Measurements from ENCODE around the gene KRTAP19-2. TPM values are rescaled to one million over a fixed set of nuclear protein-coding genes. Genes with fewer than 3 reads are reported as not detected.

The KRTAP19-2 gene
- total RNA-seq, 4 donors from 2014 or later, result not detected

DNA sequence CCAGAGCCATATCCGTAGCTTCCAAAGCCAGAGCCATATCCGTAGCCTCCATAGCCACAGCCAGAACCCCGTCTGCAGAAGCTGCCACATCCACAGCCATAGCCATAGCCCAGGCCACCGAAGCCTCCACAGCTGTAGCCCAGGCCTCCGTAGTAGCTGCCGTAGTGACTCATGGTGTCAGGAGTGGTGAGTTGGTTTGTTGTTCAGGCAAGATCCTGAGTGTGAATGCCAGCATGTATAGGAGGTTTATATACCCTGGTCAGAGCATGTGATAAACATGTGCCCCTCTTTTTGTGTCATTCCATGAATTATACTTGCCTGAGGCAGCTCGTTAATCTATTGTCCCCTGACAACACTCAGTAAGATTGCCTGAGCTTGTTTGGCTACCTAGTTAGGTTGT, 7.1 kb downstream of the KRTAP19-2 start, which contains the start of gene KRTAP19-1:
KRTAP19-1 (minus strand) TSS at position 223 of the 400 bp plus-strand sequence; CDS start at position 173, 50 bp downstream.
- TF ChIP-seq POLR2AphosphoS5 (IDR thresholded peaks at IDR 0.05) (no peak), EP300 (IDR thresholded peaks at IDR 0.05) (no peak), CTCF (IDR thresholded peaks at IDR 0.05) (no peak), POLR2A (IDR thresholded peaks at IDR 0.05; ENCODE audit: low read depth) (no peak)
- no peak for DNase-seq (ENCODE audit: extremely low spot score)

DNA sequence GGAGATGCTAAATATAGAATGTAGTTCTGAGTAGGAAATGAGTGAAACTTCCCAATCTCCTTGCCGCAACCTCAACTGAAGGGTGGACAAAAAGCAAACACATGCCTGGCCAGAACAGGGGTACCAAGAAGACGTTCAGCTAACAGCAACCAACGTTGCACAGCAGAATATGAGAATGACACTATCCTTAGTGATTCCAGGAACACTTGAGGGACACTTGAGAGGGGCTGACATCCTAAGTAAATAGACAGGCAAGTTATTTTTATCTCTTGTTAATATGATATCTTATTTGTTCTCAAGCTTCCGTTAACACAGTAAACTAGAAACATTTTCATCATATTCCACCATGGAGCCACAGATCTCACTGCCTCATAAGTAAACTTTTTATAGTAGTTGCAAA, 8.0 kb downstream of the KRTAP19-2 start:
- intact Hi-C loops (cut with DNase I), result no loop called here
- Histone ChIP-seq H3K36me3 (no peaks in the 10 kb centered on the region), H3K4me3 (no peak overlapping the region), H3K4me1 (peaks cover 0 to 3% (median 0%) of the 10 kb centered on the region in 4 donors), H3K27ac (replicated peaks in 1 of 4) (no peak overlapping the region), H3K27me3 (no peaks in the 10 kb centered on the region), H3K9me3 (no peaks in the 10 kb centered on the region)
- TF ChIP-seq CTCF (IDR thresholded peaks at IDR 0.05), result no peak
- no peak for TF ChIP-seq EP300 (IDR thresholded peaks at IDR 0.05)
- no peak for TF ChIP-seq POLR2A (IDR thresholded peaks at IDR 0.05; ENCODE audit: low read depth)
- 64% methylated on average over 4 of the region's 4 CpGs for WGBS
- DNase-seq (ENCODE audit: extremely low spot score), result no peak

More for the DNA sequence above, 7.1 kb downstream of the KRTAP19-2 start, which contains the start of gene KRTAP19-1:
- no peak within 1 kb of the TSS for H3K4me3 ChIP-seq
- WGBS, result 91% methylated on average over 7 of the region's 7 CpGs
- no peaks in the 10 kb centered on the region for H3K27me3 ChIP-seq
- no peak within 1 kb of the TSS for H3K27ac ChIP-seq (replicated peaks in 1 of 4)
- no peaks in the 10 kb centered on the region for H3K9me3 ChIP-seq
- H3K4me1 ChIP-seq, result peaks cover 0 to 3% (median 0%) of the 10 kb centered on the region in 4 donors
- H3K36me3 ChIP-seq, result no peaks in the 10 kb centered on the region
- intact Hi-C loops (cut with DNase I), result no loop called here

GRCh38 chr21:30478004-30478403, 9.2 kb downstream of the KRTAP19-2 start:
- no peak overlapping the region for H3K27ac ChIP-seq (replicated peaks in 1 of 4)
- H3K36me3 ChIP-seq, result no peaks in the 10 kb centered on the region
- no peaks in the 10 kb centered on the region for H3K27me3 ChIP-seq
- DNase-seq (ENCODE audit: extremely low spot score), result no peak
- intact Hi-C loops (cut with DNase I), result no loop called here
- WGBS, result 40% methylated on average over 3 of the region's 3 CpGs
- H3K9me3 ChIP-seq, result no peaks in the 10 kb centered on the region
- TF ChIP-seq CTCF (IDR thresholded peaks at IDR 0.05) (no peak), POLR2AphosphoS5 (IDR thresholded peaks at IDR 0.05) (no peak), POLR2A (IDR thresholded peaks at IDR 0.05; ENCODE audit: low read depth) (no peak), EP300 (IDR thresholded peaks at IDR 0.05) (no peak)
- H3K4me3 ChIP-seq, result no peak overlapping the region
- peaks cover 0 to 3% (median 0%) of the 10 kb centered on the region in 4 donors for H3K4me1 ChIP-seq

- H3K4me3 ChIP-seq, result no peak overlapping the region
- intact Hi-C loops (cut with DNase I), result no loop called here
- no peak overlapping the region for H3K27ac ChIP-seq (replicated peaks in 1 of 4)
- no peaks in the 10 kb centered on the region for H3K9me3 ChIP-seq
- no peaks in the 10 kb centered on the region for H3K36me3 ChIP-seq
- no peak for TF ChIP-seq POLR2AphosphoS5 (IDR thresholded peaks at IDR 0.05)
- no peak for TF ChIP-seq POLR2A (IDR thresholded peaks at IDR 0.05; ENCODE audit: low read depth)
- no peak for TF ChIP-seq EP300 (IDR thresholded peaks at IDR 0.05)
- no peak for TF ChIP-seq CTCF (IDR thresholded peaks at IDR 0.05)
- 46% methylated on average over 6 of the region's 6 CpGs for WGBS
- no peaks in the 10 kb centered on the region for H3K27me3 ChIP-seq
- no peaks in the 10 kb centered on the region for H3K4me1 ChIP-seq
- DNase-seq (ENCODE audit: extremely low spot score), result no peak
Observed at GRCh38 chr21:30468900-30469714, 18.1 kb downstream of the KRTAP19-2 start.
